GM23248 (cell line): ENCODE data around the gene USF2.

Experiments used
- EZH2 ChIP-seq: fragments of 200-600 bp; sonication (generic); IDR thresholded peaks from 2 replicates; pipeline ENCODE4 v1.6.1; 2018; ENCODE audit warnings: antibody characterized with exemption, mild to moderate bottlenecking; ENCODE audit not compliant: insufficient read depth, poor library complexity, severe bottlenecking
- EZH2phosphoT487 ChIP-seq: fragments of 200-600 bp; sonication (generic); IDR thresholded peaks from 2 replicates; pipeline ENCODE4 v1.6.1; 2018; ENCODE audit warnings: antibody characterized with exemption, moderate library complexity, mild to moderate bottlenecking, low read depth; ENCODE audit not compliant: insufficient read depth

DNA sequence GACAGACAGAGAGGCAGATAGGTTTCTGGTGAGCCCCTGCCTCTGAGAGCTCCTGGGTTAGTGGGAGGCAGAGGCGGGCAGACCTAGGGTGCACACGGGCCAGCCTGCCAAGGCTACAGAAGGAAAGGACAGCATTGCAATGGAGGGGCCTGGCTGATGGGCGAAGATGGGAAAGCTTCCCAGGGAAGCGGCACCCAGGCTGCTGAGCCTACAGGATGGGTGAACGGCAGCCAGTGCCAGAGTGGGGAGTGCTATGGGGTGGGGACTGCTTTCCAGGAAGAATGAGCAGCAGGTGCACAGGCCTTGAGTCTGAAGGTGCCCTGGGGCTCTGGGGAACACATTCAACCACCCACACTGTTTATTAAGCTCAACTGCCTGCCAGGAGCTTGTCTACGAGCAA, 22.5 kb downstream of the USF2 start:
- TF ChIP-seq EZH2 (no peak), EZH2phosphoT487 (no peak)
